ENCODE data around the gene DGCR2. TPM values are rescaled to one million over a fixed set of nuclear protein-coding genes. Genes with fewer than 3 reads are reported as not detected.

The DGCR2 gene
- total RNA-seq, 2 experiments from 2014 or later, result 31.9 to 35.5 TPM

GRCh38 chr22:19138217-19139000, 16.2 kb upstream of the DGCR2 start:
- DNase-seq (no peak), ATAC-seq (ENCODE audit: poor library complexity) (no peak)
- peaks cover 90% of the 10 kb centered on the region for H3K36me3 ChIP-seq (ENCODE audit: insufficient read depth, low read length)
- peaks cover 7% of the 10 kb centered on the region for H3K4me1 Mint-ChIP-seq (ENCODE audit: low read depth)
- TF ChIP-seq CTCF (IDR thresholded peaks at IDR 0.05), result no peak
- H3K36me3 Mint-ChIP-seq (ENCODE audit: low read depth), result peaks cover 71% of the 10 kb centered on the region
- ChIA-PET POLR2A (interaction anchor here (1.0 kb wide), 1 partner anchor 16 kb away, joined by 3 read pairs; the partner anchor contains the start of gene DGCR2), CTCF (no interaction called here)
- peaks cover 10% of the 10 kb centered on the region for H3K4me1 ChIP-seq (ENCODE audit: insufficient read depth, low read length)
- H3K9me3 ChIP-seq (ENCODE audit: control insufficient read depth in 1 of 2, insufficient read depth in 1 of 2, low read length in 2 of 2), result no peaks in the 10 kb centered on the region
- intact Hi-C loops (cut with DNase I, micrococcal nuclease), result no loop called here
- H3K27me3 Mint-ChIP-seq, result no peaks in the 10 kb centered on the region
- no peaks in the 10 kb centered on the region for H3K9me3 Mint-ChIP-seq
- no peak overlapping the region for H3K4me3 ChIP-seq (ENCODE audit: low read length)
- no peak overlapping the region for H3K27ac ChIP-seq (ENCODE audit: low read depth in 1 of 2, low read length in 2 of 2)
- H3K4me3 Mint-ChIP-seq, result no peak overlapping the region
- no peak overlapping the region for H3K27ac Mint-ChIP-seq
- no peaks in the 10 kb centered on the region for H3K27me3 ChIP-seq (ENCODE audit: control insufficient read depth in 1 of 2, insufficient read depth in 2 of 2, low read length in 2 of 2)

GRCh38 chr22:19137384-19138216, 15.4 kb upstream of the DGCR2 start:
- no peak overlapping the region for H3K27ac Mint-ChIP-seq
- Histone ChIP-seq H3K9me3 (ENCODE audit: control insufficient read depth in 1 of 2, insufficient read depth in 1 of 2, low read length in 2 of 2) (no peaks in the 10 kb centered on the region), H3K4me3 (ENCODE audit: low read length) (no peak overlapping the region), H3K27ac (ENCODE audit: low read depth in 1 of 2, low read length in 2 of 2) (no peak overlapping the region), H3K27me3 (ENCODE audit: control insufficient read depth in 1 of 2, insufficient read depth in 2 of 2, low read length in 2 of 2) (no peaks in the 10 kb centered on the region), H3K4me1 (ENCODE audit: insufficient read depth, low read length) (peaks cover 3% of the 10 kb centered on the region), H3K36me3 (ENCODE audit: insufficient read depth, low read length) (peaks cover 90% of the 10 kb centered on the region)
- no peak for ATAC-seq (ENCODE audit: poor library complexity)
- ChIA-PET CTCF (no interaction called here), POLR2A (no interaction called here)
- H3K4me1 Mint-ChIP-seq (ENCODE audit: low read depth), result peaks cover 4% of the 10 kb centered on the region
- peaks cover 79% of the 10 kb centered on the region for H3K36me3 Mint-ChIP-seq (ENCODE audit: low read depth)
- no peaks in the 10 kb centered on the region for H3K27me3 Mint-ChIP-seq
- intact Hi-C loops (cut with DNase I, micrococcal nuclease), result no loop called here
- no peaks in the 10 kb centered on the region for H3K9me3 Mint-ChIP-seq
- DNase-seq, result no peak
- no peak overlapping the region for H3K4me3 Mint-ChIP-seq
- TF ChIP-seq CTCF (IDR thresholded peaks at IDR 0.05), result no peak

GRCh38 chr22:19136915-19137314, 14.7 kb upstream of the DGCR2 start:
- H3K27me3 ChIP-seq (ENCODE audit: control insufficient read depth in 1 of 2, insufficient read depth in 2 of 2, low read length in 2 of 2), result no peaks in the 10 kb centered on the region
- no peak for ATAC-seq (ENCODE audit: poor library complexity)
- H3K4me1 ChIP-seq (ENCODE audit: insufficient read depth, low read length), result peaks cover 3% of the 10 kb centered on the region
- intact Hi-C loops (cut with DNase I, micrococcal nuclease), result no loop called here
- TF ChIP-seq CTCF (IDR thresholded peaks at IDR 0.05), result no peak
- Mint-ChIP-seq H3K9me3 (no peaks in the 10 kb centered on the region), H3K4me3 (no peak overlapping the region), H3K36me3 (ENCODE audit: low read depth) (peaks cover 82% of the 10 kb centered on the region), H3K27me3 (no peaks in the 10 kb centered on the region), H3K27ac (peak overlapping the region; percentile 36), H3K4me1 (ENCODE audit: low read depth) (peaks cover under 1% of the 10 kb centered on the region)
- no peaks in the 10 kb centered on the region for H3K9me3 ChIP-seq (ENCODE audit: control insufficient read depth in 1 of 2, insufficient read depth in 1 of 2, low read length in 2 of 2)
- peaks cover 87% of the 10 kb centered on the region for H3K36me3 ChIP-seq (ENCODE audit: insufficient read depth, low read length)
- DNase-seq, result no peak
- ChIA-PET POLR2A (no interaction called here), CTCF (no interaction called here)
- no peak overlapping the region for H3K4me3 ChIP-seq (ENCODE audit: low read length)
- H3K27ac ChIP-seq (ENCODE audit: low read depth in 1 of 2, low read length in 2 of 2), result no peak overlapping the region
